ENCODE data around the gene MTMR2.

GRCh38 chr11:95845167-95845566 lies 78.7 kb downstream of the MTMR2 start:
- TF ChIP-seq CTCF (IDR thresholded peaks at IDR 0.05) = no peak
- TF ChIP-seq POLR2A (IDR thresholded peaks at IDR 0.05) = no peak
- TF ChIP-seq POLR2AphosphoS5 (IDR thresholded peaks at IDR 0.05) = no peak

All from prostate gland (tissue), 2 donors.